ENCODE measurements around the gene GOLGA8A.

Gene GOLGA8A

DNA sequence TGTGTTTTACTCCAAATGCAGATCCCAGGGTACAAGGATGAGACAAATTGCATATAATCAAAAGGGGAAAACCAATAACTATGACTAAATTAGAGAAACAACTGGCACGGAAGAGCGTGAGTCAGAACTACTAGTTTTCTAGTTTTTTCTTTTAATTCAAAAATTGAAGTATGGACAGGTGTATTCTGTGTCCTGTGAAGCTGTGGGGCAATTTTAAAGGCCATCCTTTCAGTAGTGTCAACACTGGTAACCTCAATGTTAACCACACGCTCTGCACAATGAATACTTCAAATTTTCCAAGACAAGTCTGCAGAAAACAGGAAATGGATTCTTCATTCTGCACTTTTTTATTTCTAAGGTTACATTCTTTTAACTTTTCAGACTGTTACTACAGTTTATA lies 32.5 kb upstream of the GOLGA8A start:
- no peak overlapping the region for H3K4me2 ChIP-seq (ENCODE audit: low read length)
- no peak overlapping the region for H3K4me3 ChIP-seq (ENCODE audit: low read depth, low read length, poor library complexity, severe bottlenecking)
- H3K9me3 ChIP-seq (ENCODE audit: low read length): no peaks in the 10 kb centered on the region
- no peak overlapping the region for H3K9ac ChIP-seq (ENCODE audit: low read length)
- no peaks in the 10 kb centered on the region for H3K79me2 ChIP-seq (ENCODE audit: insufficient read depth, low read length)
- no peak overlapping the region for H3K27ac ChIP-seq (ENCODE audit: low read depth, low read length, poor library complexity, severe bottlenecking)
- H3K9me2 ChIP-seq (ENCODE audit: low read depth, low read length): no peaks in the 10 kb centered on the region
- no peaks in the 10 kb centered on the region for H3K4me1 ChIP-seq (ENCODE audit: insufficient read depth, low read length, severe bottlenecking)
- TF ChIP-seq, protein P1, sequence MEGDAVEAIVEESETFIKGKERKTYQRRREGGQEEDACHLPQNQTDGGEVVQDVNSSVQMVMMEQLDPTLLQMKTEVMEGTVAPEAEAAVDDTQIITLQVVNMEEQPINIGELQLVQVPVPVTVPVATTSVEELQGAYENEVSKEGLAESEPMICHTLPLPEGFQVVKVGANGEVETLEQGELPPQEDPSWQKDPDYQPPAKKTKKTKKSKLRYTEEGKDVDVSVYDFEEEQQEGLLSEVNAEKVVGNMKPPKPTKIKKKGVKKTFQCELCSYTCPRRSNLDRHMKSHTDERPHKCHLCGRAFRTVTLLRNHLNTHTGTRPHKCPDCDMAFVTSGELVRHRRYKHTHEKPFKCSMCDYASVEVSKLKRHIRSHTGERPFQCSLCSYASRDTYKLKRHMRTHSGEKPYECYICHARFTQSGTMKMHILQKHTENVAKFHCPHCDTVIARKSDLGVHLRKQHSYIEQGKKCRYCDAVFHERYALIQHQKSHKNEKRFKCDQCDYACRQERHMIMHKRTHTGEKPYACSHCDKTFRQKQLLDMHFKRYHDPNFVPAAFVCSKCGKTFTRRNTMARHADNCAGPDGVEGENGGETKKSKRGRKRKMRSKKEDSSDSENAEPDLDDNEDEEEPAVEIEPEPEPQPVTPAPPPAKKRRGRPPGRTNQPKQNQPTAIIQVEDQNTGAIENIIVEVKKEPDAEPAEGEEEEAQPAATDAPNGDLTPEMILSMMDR (IDR thresholded peaks at IDR 0.05; ENCODE audit: low read length): no peak
- TF ChIP-seq EZH2 (IDR thresholded peaks at IDR 0.05; ENCODE audit: borderline replicate concordance, low read length): no peak
- H3K27me3 ChIP-seq (ENCODE audit: insufficient read depth, low read length): no peaks in the 10 kb centered on the region
- no peak overlapping the region for H2AFZ ChIP-seq (ENCODE audit: low read length)
- H3K36me3 ChIP-seq (ENCODE audit: insufficient read depth, low read length): no peaks in the 10 kb centered on the region
- H3F3A ChIP-seq (ENCODE audit: insufficient read depth, low read length): no peaks in the 10 kb centered on the region
- no peaks in the 10 kb centered on the region for H4K20me1 ChIP-seq (ENCODE audit: insufficient read depth, low read length)

DNA sequence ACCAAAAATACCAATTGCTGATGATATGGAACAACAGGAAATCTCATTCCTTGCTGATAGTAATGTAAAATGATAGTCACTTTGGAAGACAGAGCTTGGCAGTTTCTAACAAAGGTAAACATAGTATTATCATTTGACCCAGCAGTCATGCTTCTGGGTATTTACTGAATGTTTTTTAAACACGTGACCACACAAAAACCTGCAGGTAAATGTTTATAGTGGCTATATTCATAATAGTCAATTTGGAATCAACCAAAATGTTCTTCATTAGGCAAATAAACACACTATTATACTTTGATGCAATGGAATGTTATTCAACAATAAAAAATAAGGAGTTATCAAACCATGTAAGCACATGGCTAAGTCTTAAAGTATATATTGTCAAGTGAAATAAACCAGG lies 24.1 kb upstream of the GOLGA8A start:
- H2AFZ ChIP-seq (ENCODE audit: low read length): no peak overlapping the region
- H4K20me1 ChIP-seq (ENCODE audit: insufficient read depth, low read length): no peaks in the 10 kb centered on the region
- no peaks in the 10 kb centered on the region for H3K9me3 ChIP-seq (ENCODE audit: low read length)
- no peak overlapping the region for H3K4me2 ChIP-seq (ENCODE audit: low read length)
- H3K27ac ChIP-seq (ENCODE audit: low read depth, low read length, poor library complexity, severe bottlenecking): no peak overlapping the region
- H3F3A ChIP-seq (ENCODE audit: insufficient read depth, low read length): no peaks in the 10 kb centered on the region
- no peak overlapping the region for H3K9ac ChIP-seq (ENCODE audit: low read length)
- no peaks in the 10 kb centered on the region for H3K9me2 ChIP-seq (ENCODE audit: low read depth, low read length)
- no peaks in the 10 kb centered on the region for H3K4me1 ChIP-seq (ENCODE audit: insufficient read depth, low read length, severe bottlenecking)
- no peak overlapping the region for H3K4me3 ChIP-seq (ENCODE audit: low read depth, low read length, poor library complexity, severe bottlenecking)
- no peaks in the 10 kb centered on the region for H3K79me2 ChIP-seq (ENCODE audit: insufficient read depth, low read length)
- TF ChIP-seq, protein P1 (IDR thresholded peaks at IDR 0.05; ENCODE audit: low read length): no peak
- TF ChIP-seq EZH2 (IDR thresholded peaks at IDR 0.05; ENCODE audit: borderline replicate concordance, low read length): no peak
- H3K36me3 ChIP-seq (ENCODE audit: insufficient read depth, low read length): no peaks in the 10 kb centered on the region
- H3K27me3 ChIP-seq (ENCODE audit: insufficient read depth, low read length): no peaks in the 10 kb centered on the region

DNA sequence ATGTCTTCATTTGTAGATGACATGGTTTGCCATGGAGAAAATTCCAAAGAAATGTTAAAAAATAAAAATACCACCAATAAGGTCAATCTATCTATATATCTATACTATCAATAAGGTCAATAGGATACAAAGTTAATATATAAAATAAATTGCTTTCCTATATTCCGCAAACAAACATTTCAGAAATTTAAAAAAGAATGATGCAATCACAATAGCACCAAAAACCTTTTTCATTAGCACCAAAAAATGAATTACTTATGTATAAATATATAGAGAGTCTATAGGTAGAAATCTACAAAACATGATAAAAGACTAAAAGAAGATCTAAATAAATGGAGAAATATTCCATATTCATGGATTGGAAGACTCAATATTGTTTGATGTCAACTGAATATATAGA lies 22.8 kb upstream of the GOLGA8A start:
- Histone ChIP-seq H3K27ac (ENCODE audit: low read depth, low read length, poor library complexity, severe bottlenecking) (no peak overlapping the region), H3K79me2 (ENCODE audit: insufficient read depth, low read length) (no peaks in the 10 kb centered on the region), H3K4me1 (ENCODE audit: insufficient read depth, low read length, severe bottlenecking) (no peaks in the 10 kb centered on the region), H3K4me2 (ENCODE audit: low read length) (no peak overlapping the region), H3K9me3 (ENCODE audit: low read length) (no peaks in the 10 kb centered on the region), H3K27me3 (ENCODE audit: insufficient read depth, low read length) (no peaks in the 10 kb centered on the region), H3F3A (ENCODE audit: insufficient read depth, low read length) (no peaks in the 10 kb centered on the region), H3K9ac (ENCODE audit: low read length) (no peak overlapping the region), H3K9me2 (ENCODE audit: low read depth, low read length) (no peaks in the 10 kb centered on the region), H2AFZ (ENCODE audit: low read length) (no peak overlapping the region), H3K36me3 (ENCODE audit: insufficient read depth, low read length) (no peaks in the 10 kb centered on the region), H4K20me1 (ENCODE audit: insufficient read depth, low read length) (no peaks in the 10 kb centered on the region), H3K4me3 (ENCODE audit: low read depth, low read length, poor library complexity, severe bottlenecking) (no peak overlapping the region)
- TF ChIP-seq, protein P1 (IDR thresholded peaks at IDR 0.05; ENCODE audit: low read length): no peak
- TF ChIP-seq EZH2 (IDR thresholded peaks at IDR 0.05; ENCODE audit: borderline replicate concordance, low read length): no peak

Data from OCI-LY1 (cell line).